Mesenchymal stem cell (in vitro differentiated cells and primary cell): Measurements from ENCODE around the gene CLIC1.
A peak's percentile ranks its signal among the peaks of the same experiment; 100 is the strongest.

Source experiments
- DNase-seq: peaks from one replicate; pipeline ENCODE4 v3.0.0-alpha.2; 2013
- H2AFZ ChIP-seq: one replicate; pipeline ENCODE4 v1.6.1; 2013; ENCODE audit warnings: low read depth, mild to moderate bottlenecking, control low read depth, inconsistent platforms, low read length, moderate library complexity
- H2AK5ac ChIP-seq: 2 replicates; pipeline ENCODE4 v1.6.1; 2013; ENCODE audit warnings: low read length, moderate library complexity, mild to moderate bottlenecking, inconsistent platforms; ENCODE audit not compliant: severe bottlenecking
- H2BK120ac ChIP-seq: one replicate; pipeline ENCODE4 v1.6.1; 2013; ENCODE audit warnings: low read depth, mild to moderate bottlenecking, inconsistent platforms, low read length, moderate library complexity
- H2BK12ac ChIP-seq, 2 experiments: one replicate each; pipeline ENCODE4 v1.6.1; 2013; ENCODE audit warnings: inconsistent platforms in 2 of 2, low read length in 2 of 2, mild to moderate bottlenecking in 2 of 2, moderate library complexity in 2 of 2, control low read depth in 1 of 2
- H2BK15ac ChIP-seq: one replicate; pipeline ENCODE4 v1.6.1; 2013; ENCODE audit warnings: mild to moderate bottlenecking, low read depth, inconsistent platforms; ENCODE audit not compliant: poor library complexity, severe bottlenecking
- H2BK5ac ChIP-seq: 2 replicates; pipeline ENCODE4 v1.6.1; 2013; ENCODE audit warnings: low read depth, mild to moderate bottlenecking, low read length, control low read depth, inconsistent platforms; ENCODE audit not compliant: poor library complexity, severe bottlenecking
- H3K14ac ChIP-seq, 2 experiments: one replicate each; pipeline ENCODE4 v1.6.1; 2013; ENCODE audit warnings: inconsistent platforms in 2 of 2, low read length in 2 of 2, control low read depth in 1 of 2, mild to moderate bottlenecking in 1 of 2, moderate library complexity in 1 of 2
- H3K18ac ChIP-seq, 2 experiments: one replicate each; pipeline ENCODE4 v1.6.1; 2013; ENCODE audit warnings: inconsistent platforms in 2 of 2, low read length in 2 of 2, control low read depth in 1 of 2, low read depth in 1 of 2, mild to moderate bottlenecking in 1 of 2
- H3K23ac ChIP-seq, 2 experiments: one replicate each; pipeline ENCODE4 v1.6.1; 2013; ENCODE audit warnings: inconsistent platforms in 2 of 2, low read length in 2 of 2, mild to moderate bottlenecking in 2 of 2, moderate library complexity in 2 of 2, control low read depth in 1 of 2
- H3K27ac ChIP-seq: 2 replicates; pipeline ENCODE4 v1.5.1; 2013; ENCODE audit warnings: mild to moderate bottlenecking, moderate library complexity, low read length, control low read depth, inconsistent platforms; ENCODE audit not compliant: poor library complexity, severe bottlenecking
- H3K27me3 ChIP-seq, 2 experiments: 2 replicates each; pipeline versions ENCODE4 v1.6.1 to v1.7.0; 2013; ENCODE audit warnings: low read length in 2 of 2, mild to moderate bottlenecking in 2 of 2, moderate library complexity in 2 of 2, control low read depth in 1 of 2, inconsistent platforms in 1 of 2; ENCODE audit not compliant: control insufficient read depth in 1 of 2, insufficient read depth in 1 of 2
- H3K36me3 ChIP-seq, 2 experiments: 2 replicates each; pipeline versions ENCODE4 v1.6.1 to v1.7.0; 2013; ENCODE audit warnings: low read length in 2 of 2, control low read depth in 1 of 2, inconsistent platforms in 1 of 2, low read depth in 1 of 2, mild to moderate bottlenecking in 1 of 2; ENCODE audit not compliant: insufficient read depth in 2 of 2, control insufficient read depth in 1 of 2
- H3K4ac ChIP-seq, 2 experiments: one replicate each; pipeline ENCODE4 v1.6.1; 2013; ENCODE audit warnings: inconsistent platforms in 2 of 2, low read length in 2 of 2, mild to moderate bottlenecking in 2 of 2, moderate library complexity in 2 of 2, control low read depth in 1 of 2, low read depth in 1 of 2
- H3K4me1 ChIP-seq: 2 replicates; pipeline ENCODE4 v1.6.1; 2013; ENCODE audit warnings: low read depth, low read length, control low read depth; ENCODE audit not compliant: control insufficient read depth, insufficient read depth
- H3K4me2 ChIP-seq: 2 replicates; pipeline ENCODE4 v1.6.1; 2013; ENCODE audit warnings: low read length, mild to moderate bottlenecking, inconsistent platforms; ENCODE audit not compliant: poor library complexity, severe bottlenecking
- H3K4me3 ChIP-seq, 2 experiments: 2 replicates each; pipeline versions ENCODE4 v1.5.1 to v1.7.0; 2013; ENCODE audit warnings: low read length in 2 of 2, mild to moderate bottlenecking in 2 of 2, control low read depth in 1 of 2, low read depth in 1 of 2; ENCODE audit not compliant: insufficient read depth in 1 of 2
- H3K79me1 ChIP-seq: replicated peaks from 2 replicates; pipeline ENCODE4 v1.6.1; 2013; ENCODE audit warnings: mild to moderate bottlenecking, control low read depth, low read length, inconsistent platforms; ENCODE audit not compliant: poor library complexity, severe bottlenecking
- H3K9ac ChIP-seq: 2 replicates; pipeline ENCODE4 v1.7.0; 2013; ENCODE audit warnings: mild to moderate bottlenecking, low read length, moderate library complexity
- H3K9me3 ChIP-seq: 2 replicates; pipeline ENCODE4 v1.7.0; 2013; ENCODE audit warnings: mild to moderate bottlenecking, low read length; ENCODE audit not compliant: control insufficient read depth
- H4K8ac ChIP-seq: one replicate; pipeline ENCODE4 v1.6.1; 2013; ENCODE audit warnings: inconsistent platforms, mild to moderate bottlenecking, low read length, moderate library complexity
- H4K91ac ChIP-seq: one replicate; pipeline ENCODE4 v1.6.1; 2013; ENCODE audit warnings: mild to moderate bottlenecking, low read length, inconsistent platforms
- WGBS: methylation state at CpG from one replicate; pipeline ENCODE4 v1.1.7; 2013; ENCODE audit warnings: mixed read lengths; 5-methylcytosine and 5-hydroxymethylcytosine counted together

The CLIC1 gene

DNA sequence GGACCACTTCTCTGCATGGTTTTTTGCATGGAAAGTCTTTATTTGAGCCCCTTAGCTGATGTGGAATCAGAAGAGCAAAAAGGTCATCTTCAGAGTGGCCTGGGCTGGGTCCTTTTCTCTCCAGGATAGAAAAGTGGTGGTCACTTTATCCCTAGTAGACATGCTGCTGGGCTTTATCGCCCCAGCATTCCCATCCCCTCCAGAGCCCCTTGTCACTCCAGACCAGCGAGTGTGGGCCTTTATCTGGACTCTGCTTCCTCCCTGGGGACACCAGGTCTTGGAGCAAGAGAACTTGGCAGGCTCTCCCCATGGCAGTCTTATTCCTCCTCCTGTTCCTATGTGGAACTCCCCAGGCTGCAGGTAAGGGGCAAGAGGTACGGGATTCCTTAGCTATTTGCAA is 29.7 kb downstream of the CLIC1 start, which contains the start of gene LY6G6F:
Gene LY6G6F (plus strand): TSS at position 268 of the 400 bp plus-strand sequence. CDS start 41 bp downstream, at position 309.
- Histone ChIP-seq H2BK5ac (no peak within 1 kb of the TSS), H2BK120ac (no peak within 1 kb of the TSS), H3K4me3 (no peak within 1 kb of the TSS), H3K18ac (no peak within 1 kb of the TSS), H3K9me3 (no peaks in the 10 kb centered on the region), H3K4ac (no peak within 1 kb of the TSS), H2AK5ac (no peak within 1 kb of the TSS), H2BK12ac (no peak within 1 kb of the TSS), H3K4me1 (peaks cover 10% of the 10 kb centered on the region), H3K9ac (no peak within 1 kb of the TSS), H3K4me2 (no peak within 1 kb of the TSS), H3K27ac (no peak within 1 kb of the TSS), H3K14ac (no peak within 1 kb of the TSS), H2AFZ (no peak within 1 kb of the TSS), H3K36me3 (peaks cover 0 to 3% of the 10 kb centered on the region in 2 experiments), H4K91ac (no peak within 1 kb of the TSS), H2BK15ac (no peak within 1 kb of the TSS), H4K8ac (no peak within 1 kb of the TSS), H3K79me1 (peaks cover 7% of the 10 kb centered on the region), H3K23ac (no peak within 1 kb of the TSS), H3K27me3 (peaks cover 12 to 18% of the 10 kb centered on the region in 2 experiments)
- DNase-seq = no peak
- 48% methylated on average over 2 of the region's 3 CpGs for WGBS

- Histone ChIP-seq H3K4me2 (no peak overlapping the region), H2AFZ (no peak overlapping the region), H2BK120ac (no peak overlapping the region), H3K23ac (no peak overlapping the region), H3K27me3 (peaks cover 7 to 11% of the 10 kb centered on the region in 2 experiments), H3K9me3 (no peaks in the 10 kb centered on the region), H4K8ac (no peak overlapping the region), H3K36me3 (no peaks in the 10 kb centered on the region), H4K91ac (no peak overlapping the region), H3K4me1 (peaks cover 13% of the 10 kb centered on the region), H2BK15ac (no peak overlapping the region), H2BK12ac (no peak overlapping the region), H3K4ac (no peak overlapping the region), H3K79me1 (peaks cover 8% of the 10 kb centered on the region), H2BK5ac (no peak overlapping the region), H3K4me3 (no peak overlapping the region), H3K9ac (no peak overlapping the region), H3K14ac (no peak overlapping the region), H3K27ac (no peak overlapping the region), H3K18ac (no peak overlapping the region), H2AK5ac (no peak overlapping the region)
- DNase-seq = no peak
- WGBS = 98% methylated on average over 6 of the region's 6 CpGs
Observed at GRCh38 chr6:31705931-31706330, 30.4 kb downstream of the CLIC1 start.

DNA sequence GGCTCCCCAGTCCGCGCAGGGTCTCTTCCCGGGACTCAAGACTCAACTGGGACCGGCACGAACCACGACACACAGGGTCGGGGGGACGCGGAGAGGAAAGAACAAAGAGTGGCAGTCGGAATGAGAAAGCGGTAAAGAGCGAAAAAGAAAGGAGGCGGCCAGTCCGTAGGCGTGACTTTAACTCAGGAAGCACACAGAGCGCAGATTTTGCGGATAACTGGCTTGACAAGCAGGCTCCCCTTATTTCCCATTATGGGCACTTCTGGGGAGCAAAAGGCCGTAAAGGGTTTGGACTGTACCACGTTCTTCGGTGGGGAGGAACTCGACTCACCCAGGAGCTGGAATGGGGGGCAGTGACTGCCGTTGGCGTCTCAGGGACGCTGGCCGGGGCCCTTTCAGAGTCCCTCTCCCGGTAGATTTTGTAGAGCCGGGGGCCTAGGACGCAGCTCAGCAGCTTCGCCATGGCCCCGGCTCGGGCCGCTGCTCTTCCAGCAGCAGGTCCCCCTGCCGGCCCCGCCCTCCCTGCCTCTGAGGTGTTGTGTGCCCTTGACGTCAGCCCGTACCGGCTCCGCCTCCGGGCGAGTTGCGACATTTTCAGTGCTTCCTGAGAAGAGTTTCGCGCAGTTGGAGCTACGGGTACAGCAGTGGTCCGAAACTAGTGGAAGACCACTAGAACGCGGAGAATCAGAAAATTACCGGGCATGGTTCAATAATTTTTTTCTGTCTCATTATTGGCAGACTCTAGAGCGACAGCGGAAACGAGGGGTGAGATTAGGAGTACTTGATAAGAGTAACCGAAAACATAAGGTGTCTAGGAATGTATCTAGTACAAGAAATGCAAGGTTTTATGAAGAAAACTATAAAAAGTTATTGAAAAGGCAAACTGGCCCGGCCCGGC is 33.3 kb downstream of the CLIC1 start, which contains the start of gene ABHD16A:
Gene ABHD16A (minus strand): TSS at position 506 of the 898 bp plus-strand sequence. CDS start 43 bp downstream, at position 463.
- 4% methylated on average over 54 of the region's 54 CpGs for WGBS
- H3K36me3 ChIP-seq = peaks cover 11 to 17% of the 10 kb centered on the region in 2 experiments
- peak within 1 kb of the TSS; percentile 82 for H2AK5ac ChIP-seq
- DNase-seq = peak; percentile 98
- H3K27me3 ChIP-seq = no peaks in the 10 kb centered on the region
- peak within 1 kb of the TSS; percentile 78 for H2AFZ ChIP-seq
- peak within 1 kb of the TSS; percentile 70 for H3K4me2 ChIP-seq
- peak within 1 kb of the TSS in 1 of 2 experiments; percentile 71 for H3K14ac ChIP-seq
- peak within 1 kb of the TSS; percentile 88 for H3K27ac ChIP-seq
- peak within 1 kb of the TSS; percentile 80 for H4K8ac ChIP-seq
- peak within 1 kb of the TSS; percentile 17 to 94 for H3K18ac ChIP-seq
- peaks cover 15% of the 10 kb centered on the region for H3K79me1 ChIP-seq
- H3K4me1 ChIP-seq = peaks cover 15% of the 10 kb centered on the region
- H2BK5ac ChIP-seq = peak within 1 kb of the TSS; percentile 78
- peak within 1 kb of the TSS in 1 of 2 experiments; percentile 64 for H3K23ac ChIP-seq
- H3K9ac ChIP-seq = peak within 1 kb of the TSS; percentile 98
- peak within 1 kb of the TSS; percentile 58 to 96 for H3K4ac ChIP-seq
- H2BK12ac ChIP-seq = peak within 1 kb of the TSS in 1 of 2 experiments; percentile 44
- H2BK120ac ChIP-seq = no peak within 1 kb of the TSS
- H3K9me3 ChIP-seq = no peaks in the 10 kb centered on the region
- H3K4me3 ChIP-seq = peak within 1 kb of the TSS; percentile 78 to 97
- H2BK15ac ChIP-seq = peak within 1 kb of the TSS; percentile 76
- no peak within 1 kb of the TSS for H4K91ac ChIP-seq

- H3K4me2 ChIP-seq = peak overlapping the region; percentile 70
- no peaks in the 10 kb centered on the region for H3K27me3 ChIP-seq
- H3K4me1 ChIP-seq = peaks cover 15% of the 10 kb centered on the region
- H4K8ac ChIP-seq = no peak overlapping the region
- peak overlapping the region in 1 of 2 experiments; percentile 71 for H3K14ac ChIP-seq
- H3K4me3 ChIP-seq = peak overlapping the region; percentile 78 to 97
- peak overlapping the region; percentile 62 for H2AFZ ChIP-seq
- H2BK15ac ChIP-seq = no peak overlapping the region
- peak overlapping the region; percentile 1 to 96 for H3K4ac ChIP-seq
- H3K9me3 ChIP-seq = no peaks in the 10 kb centered on the region
- no peak overlapping the region for H2BK5ac ChIP-seq
- H2BK120ac ChIP-seq = no peak overlapping the region
- H2AK5ac ChIP-seq = no peak overlapping the region
- WGBS = 6% methylated on average over 8 of the region's 10 CpGs
- H2BK12ac ChIP-seq = no peak overlapping the region
- no peak overlapping the region for H3K23ac ChIP-seq
- peak overlapping the region; percentile 98 for H3K9ac ChIP-seq
- DNase-seq = no peak
- peak overlapping the region; percentile 17 to 94 for H3K18ac ChIP-seq
- peak overlapping the region; percentile 88 for H3K27ac ChIP-seq
- peaks cover 18% of the 10 kb centered on the region for H3K79me1 ChIP-seq
- no peak overlapping the region for H4K91ac ChIP-seq
- peaks cover 11 to 17% of the 10 kb centered on the region in 2 experiments for H3K36me3 ChIP-seq
Observed at GRCh38 chr6:31702405-31702818, 33.9 kb downstream of the CLIC1 start.
